Loucy (cell line): Measurements from ENCODE around the gene EIPR1.

Experiments used
- CTCF ChIP-seq: fragments of 200-600 bp; sonication (generic); conservative IDR thresholded peaks from 2 replicates; pipeline ENCODE4 v1.5.1; 2014; ENCODE audit warnings: mild to moderate bottlenecking, antibody characterized with exemption, low read length
- EZH2phosphoT487 ChIP-seq: fragments of 200-600 bp; IDR thresholded peaks from 2 replicates; pipeline ENCODE4 v1.6.1; 2018; ENCODE audit warnings: antibody characterized with exemption, mild to moderate bottlenecking, moderate library complexity, borderline replicate concordance

GRCh38 chr2:3317871-3318590 lies 59.6 kb downstream of the EIPR1 start:
- TF ChIP-seq CTCF: no peak
- no peak for TF ChIP-seq EZH2phosphoT487
